ENCODE measurements around the gene ZNF581.

- TF ChIP-seq CTCF (IDR thresholded peaks at IDR 0.05; ENCODE audit: insufficient read depth, low read length) = no peak
- TF ChIP-seq GABPA (IDR thresholded peaks at IDR 0.05; ENCODE audit: low read depth) = no peak
- TF ChIP-seq SPI1 (IDR thresholded peaks at IDR 0.05; ENCODE audit: borderline replicate concordance, low read depth) = no peak
- TF ChIP-seq REST (IDR thresholded peaks at IDR 0.05; ENCODE audit: insufficient replicate concordance, low read depth) = no peak
These were observed 30.0 kb downstream of the ZNF581 start for GRCh38 chr19:55673465-55673864.
